Right ventricle myocardium superior (tissue), 1 donor: ENCODE results near the gene RBM25. TPM values are rescaled to one million over a fixed set of nuclear protein-coding genes. Genes with fewer than 3 reads are reported as not detected.

Source experiments
- ATAC-seq: fragments of 200-7000 bp; cut with Tn5 transposase; one replicate; pipeline ENCODE4 v1.9.1; 2020; ENCODE audit warnings: mild to moderate bottlenecking; ENCODE audit not compliant: poor library complexity
- DNase-seq: peaks from one replicate; pipeline ENCODE4 v3.0.0-alpha.2; 2020
- intact Hi-C: fragments of 100-400 bp; cut with DNase I; formaldehyde crosslinking; loops from one replicate; pipeline ENCODE4 v1.11.2; 2022
- total RNA-seq: library from RNA; stranded (reverse); fragmentation: NEBNext Ultra II Directional; extraction: Animal tissue kit (Norgen Biotek cat#: 25700); gene quantifications from one replicate; pipeline ENCODE4 v1.2.1, GENCODE V29; 2021
- donor health status: DM: no; HTN: yes; CAD: no; lungs with severe emphysema.

The RBM25 gene
- total RNA-seq, 1 donor from 2014 or later = 29.3 TPM

GRCh38 chr14:73069585-73069984 lies 11.3 kb downstream of the RBM25 start:
- intact Hi-C loops = no loop called here
- ATAC-seq (no peak), DNase-seq (no peak)

DNA sequence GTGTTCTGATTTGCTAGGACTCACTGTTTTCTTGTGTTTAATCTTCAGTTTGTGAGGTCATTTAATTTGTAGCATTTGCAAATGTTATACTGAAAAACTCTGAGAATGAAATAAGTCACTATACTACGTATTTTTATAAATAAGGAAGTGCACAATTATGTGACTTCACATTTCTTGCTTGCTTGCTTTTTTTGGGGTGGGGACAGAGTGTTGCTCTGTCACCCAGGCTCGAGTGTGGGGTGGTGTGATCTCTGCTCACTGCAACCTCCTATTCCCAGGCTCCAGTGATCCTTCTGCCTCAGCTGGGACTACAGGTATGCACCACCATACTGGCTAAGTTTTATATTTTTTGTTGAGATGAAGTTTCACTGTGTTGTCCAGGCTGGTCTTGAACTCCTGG lies 32.7 kb downstream of the RBM25 start:
- ATAC-seq (no peak), DNase-seq (no peak)
- intact Hi-C loops = no loop called here

- intact Hi-C loops = no loop called here
- ATAC-seq (no peak), DNase-seq (no peak)
Observed at GRCh38 chr14:73097421-73097820, 39.1 kb downstream of the RBM25 start.

DNA sequence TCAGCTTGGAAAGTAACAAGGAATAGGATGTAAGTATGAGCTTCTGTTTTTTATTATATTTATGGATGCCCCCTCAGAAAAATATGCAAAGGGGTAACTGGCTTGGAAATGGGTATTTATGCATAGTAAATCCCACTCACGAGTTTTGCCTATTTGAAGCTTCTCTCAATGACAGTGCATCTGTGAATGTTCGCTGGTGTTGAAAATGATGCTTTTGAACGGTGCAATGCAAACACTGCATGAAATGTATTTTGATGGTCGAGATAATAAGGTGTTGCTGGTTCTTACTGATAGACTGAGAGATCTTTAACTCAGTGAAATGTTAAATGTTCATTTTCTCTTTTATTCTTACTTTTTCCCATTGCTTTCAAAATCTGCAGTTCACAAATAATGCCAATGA lies 42.0 kb downstream of the RBM25 start:
- no peak for ATAC-seq
- intact Hi-C loops = no loop called here
- no peak for DNase-seq

DNA sequence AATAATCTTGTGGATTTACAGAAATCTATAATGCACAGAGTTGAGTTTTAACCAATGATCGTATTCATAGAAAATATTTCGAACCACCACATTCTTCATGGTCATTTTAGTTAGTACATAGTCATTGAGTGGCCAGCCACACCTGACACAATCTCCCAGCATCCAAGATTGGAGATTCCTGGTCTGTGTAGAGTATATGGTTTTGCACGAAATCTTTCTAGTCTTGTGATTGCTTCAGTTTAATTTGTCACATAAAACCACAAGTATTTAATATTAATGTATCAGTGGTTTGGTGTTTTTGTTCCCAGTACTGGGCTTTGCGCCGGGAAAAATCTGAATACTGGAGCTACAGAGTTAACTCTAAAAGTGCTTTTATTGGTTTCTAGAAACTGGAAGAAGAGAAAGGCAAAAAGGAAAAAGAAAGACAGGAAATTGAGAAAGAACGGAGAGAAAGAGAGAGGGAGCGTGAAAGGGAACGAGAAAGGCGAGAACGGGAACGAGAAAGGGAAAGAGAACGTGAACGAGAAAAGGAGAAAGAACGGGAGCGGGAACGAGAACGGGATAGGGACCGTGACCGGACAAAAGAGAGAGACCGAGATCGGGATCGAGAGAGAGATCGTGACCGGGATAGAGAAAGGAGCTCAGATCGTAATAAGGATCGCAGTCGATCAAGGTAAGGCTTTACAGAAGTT lies 44.6 kb downstream of the RBM25 start:
- intact Hi-C loops = no loop called here
- no peak for ATAC-seq
- no peak for DNase-seq

- no peak for ATAC-seq
- intact Hi-C loops = no loop called here
- no peak for DNase-seq
Observed at GRCh38 chr14:73105050-73105449, 46.7 kb downstream of the RBM25 start.

DNA sequence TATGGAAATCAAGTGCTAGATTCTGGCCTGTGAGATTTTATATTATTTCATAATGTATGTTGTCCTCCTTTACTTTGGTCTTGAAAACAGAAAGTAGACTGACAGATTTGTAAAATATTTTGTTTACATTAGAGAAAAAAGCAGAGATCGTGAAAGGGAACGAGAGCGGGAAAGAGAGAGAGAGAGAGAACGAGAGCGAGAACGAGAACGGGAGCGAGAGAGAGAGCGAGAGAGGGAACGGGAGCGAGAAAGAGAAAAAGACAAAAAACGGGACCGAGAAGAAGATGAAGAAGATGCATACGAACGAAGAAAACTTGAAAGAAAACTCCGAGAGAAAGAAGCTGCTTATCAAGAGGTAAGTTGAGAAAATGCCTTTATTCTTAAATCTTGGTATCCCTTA lies 47.4 kb downstream of the RBM25 start:
- DNase-seq = no peak

DNA sequence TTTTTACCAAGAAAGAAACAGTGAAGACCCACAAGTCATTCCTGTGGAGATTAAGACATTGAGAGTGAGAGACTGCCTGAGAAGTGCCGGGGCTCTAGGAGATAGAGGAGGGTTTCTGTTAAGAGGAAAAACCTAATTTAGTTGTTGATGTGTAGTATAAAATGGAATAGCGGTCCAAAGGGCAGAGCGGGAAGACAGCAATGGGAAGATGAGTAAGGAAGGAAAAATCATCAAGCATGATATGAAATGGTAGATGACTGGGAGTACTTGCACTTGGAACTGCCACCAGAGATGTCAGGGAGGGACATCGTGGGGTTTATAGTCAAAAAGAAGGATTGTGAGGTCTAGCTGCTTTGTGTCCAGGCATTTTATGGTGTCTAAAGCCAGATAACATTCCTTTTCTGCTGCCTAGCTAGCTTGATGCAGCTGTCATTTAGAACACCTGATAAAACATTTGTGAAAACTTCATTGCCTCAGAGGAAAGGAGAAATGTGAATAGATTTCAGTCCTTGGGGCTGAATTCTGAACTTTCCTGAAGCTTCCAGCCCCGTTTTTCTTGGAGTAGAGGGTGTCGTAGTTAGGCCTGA lies 57.8 kb downstream of the RBM25 start:
- ATAC-seq (no peak), DNase-seq (no peak)
- intact Hi-C loops = no loop called here

More for the DNA sequence above, 47.4 kb downstream of the RBM25 start:
- intact Hi-C loops = no loop called here
- no peak for ATAC-seq

DNA sequence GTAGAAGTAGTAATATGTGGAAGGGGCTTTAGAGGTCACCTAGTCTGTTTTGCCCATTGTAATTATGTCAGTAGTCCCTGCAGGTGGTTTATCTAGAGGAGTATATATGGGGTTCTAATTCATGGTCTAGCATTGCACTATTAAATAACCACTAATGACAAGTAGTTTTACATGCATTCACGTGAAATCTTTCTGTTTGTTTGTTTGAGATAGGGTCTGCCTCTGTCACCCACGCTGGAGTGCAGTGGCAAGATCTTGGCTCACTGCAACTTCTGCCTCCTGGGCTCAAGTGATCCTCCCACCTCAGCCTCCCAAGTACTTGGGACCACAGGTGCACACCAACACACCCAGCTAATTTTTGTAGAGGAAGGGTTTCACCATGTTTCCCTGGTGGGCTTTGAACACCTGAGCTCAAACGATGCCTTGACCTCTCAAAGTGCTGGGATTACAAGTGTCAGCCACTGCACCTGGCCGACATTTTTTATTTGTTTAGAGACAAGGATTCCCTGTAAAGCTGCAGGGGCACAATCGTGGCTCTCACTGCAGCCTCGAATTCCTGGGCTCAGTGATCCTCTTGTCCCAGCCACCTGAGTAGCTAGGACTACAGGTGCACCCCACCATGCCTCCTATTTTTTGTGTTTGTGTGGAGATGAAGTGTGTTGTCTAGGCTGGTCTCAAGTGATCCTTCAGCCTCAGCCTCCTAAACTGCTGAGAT lies 66.0 kb downstream of the RBM25 start:
- DNase-seq (no peak), ATAC-seq (no peak)
- intact Hi-C loops = no loop called here

GRCh38 chr14:73125169-73125588 lies 66.8 kb downstream of the RBM25 start:
- DNase-seq = no peak
- intact Hi-C loops = no loop called here
- ATAC-seq = no peak

DNA sequence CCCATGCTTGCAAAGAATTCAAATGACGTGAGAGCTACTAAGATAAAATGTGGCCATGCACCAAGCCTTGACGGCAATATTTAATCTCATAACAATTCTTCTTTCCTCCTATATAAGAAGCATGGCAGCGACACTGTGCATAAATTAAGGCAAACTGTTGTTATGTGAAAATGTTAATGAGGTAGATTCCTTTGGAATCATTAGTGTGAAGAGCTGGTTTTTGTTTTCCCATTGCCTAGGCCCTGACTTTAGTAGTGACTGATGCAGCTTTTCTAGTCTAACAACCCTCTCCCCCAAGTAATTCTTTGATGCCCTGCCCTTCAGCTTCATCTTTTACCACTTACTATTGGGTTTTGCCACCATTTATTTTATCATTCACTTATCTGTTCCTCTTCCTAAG lies 67.4 kb downstream of the RBM25 start:
- intact Hi-C loops = no loop called here
- DNase-seq (no peak), ATAC-seq (no peak)

- no peak for DNase-seq
- no peak for ATAC-seq
- intact Hi-C loops = no loop called here
Observed at GRCh38 chr14:73133795-73134194, 75.5 kb downstream of the RBM25 start.

- DNase-seq (no peak), ATAC-seq (no peak)
- intact Hi-C loops = no loop called here
Observed at GRCh38 chr14:73136085-73136386, 77.7 kb downstream of the RBM25 start.

GRCh38 chr14:73136387-73137225 lies 78.3 kb downstream of the RBM25 start, which contains the start of gene PSEN1:
TSS of gene PSEN1 (plus strand) at chr14:73136507. CDS start at chr14:73148020, 11,513 bp downstream.
- intact Hi-C loops = no loop called here
- DNase-seq (peak; percentile 97), ATAC-seq (peak; percentile 99)

GRCh38 chr14:73140811-73141323 lies 82.5 kb downstream of the RBM25 start:
- DNase-seq (no peak), ATAC-seq (no peak)
- intact Hi-C loops = no loop called here

GRCh38 chr14:73142216-73142615 lies 83.9 kb downstream of the RBM25 start:
- intact Hi-C loops = no loop called here
- ATAC-seq (no peak), DNase-seq (no peak)

GRCh38 chr14:73143003-73143402 lies 84.7 kb downstream of the RBM25 start:
- ATAC-seq (no peak), DNase-seq (no peak)
- intact Hi-C loops = no loop called here

DNA sequence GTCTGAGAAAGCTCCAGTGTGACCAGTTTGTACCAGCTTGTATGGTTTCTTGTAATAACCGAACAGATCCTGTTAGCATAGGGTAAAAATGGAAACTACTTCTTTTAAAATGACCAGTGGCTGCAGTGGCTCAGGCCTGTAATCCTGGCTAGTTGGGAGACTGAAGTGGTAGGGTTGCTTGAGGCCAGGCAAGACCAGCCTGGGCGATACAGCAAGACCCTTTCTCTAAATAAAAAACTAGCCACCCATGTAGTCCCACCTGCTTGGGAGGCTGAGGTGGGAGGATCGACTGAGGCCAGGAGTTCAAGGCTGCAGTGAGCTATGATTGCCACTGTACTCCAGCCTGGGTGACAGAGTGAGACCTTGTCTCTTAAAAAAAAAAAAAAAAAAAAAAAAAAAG lies 85.3 kb downstream of the RBM25 start:
- DNase-seq (no peak), ATAC-seq (no peak)
- intact Hi-C loops = no loop called here

GRCh38 chr14:73145371-73145770 lies 87.0 kb downstream of the RBM25 start:
- DNase-seq (no peak), ATAC-seq (no peak)
- intact Hi-C loops = no loop called here
